Natural killer cell (primary cell): Measurements from ENCODE around the gene VMAC. TPM values are rescaled to one million over a fixed set of nuclear protein-coding genes. Genes with fewer than 3 reads are reported as not detected.
A peak's percentile ranks its signal among the peaks of the same experiment; 100 is the strongest.

ENCODE experiments used
- ATAC-seq, 3 donors: fragments of 150-1000 bp in 2 of 3; fragments of 200-7000 bp in 1 of 3; cut with Tn5 transposase; 1 replicate in 1 of 3; 2 replicates in 2 of 3; pipeline ENCODE4 v1.10.0; 2021; ENCODE audit warnings: mild to moderate bottlenecking in 2 of 3, moderate library complexity in 2 of 3
- DNase-seq, 2 donors: peaks; one replicate each; pipeline versions ENCODE4 v3.0.0 to v3.0.0-alpha.2; 2013 to 2021; ENCODE audit warnings: mixed read lengths in 1 of 2
- H3K27ac ChIP-seq: one replicate; pipeline ENCODE4 v1.5.1; 2013; ENCODE audit warnings: mild to moderate bottlenecking, low read length
- H3K27me3 ChIP-seq: one replicate; pipeline ENCODE4 v1.6.1; 2013; ENCODE audit warnings: low read length; ENCODE audit not compliant: control insufficient read depth, insufficient read depth
- H3K36me3 ChIP-seq: one replicate; pipeline ENCODE4 v1.6.1; 2013; ENCODE audit warnings: low read length; ENCODE audit not compliant: control insufficient read depth, insufficient read depth
- H3K4me1 ChIP-seq: one replicate; pipeline ENCODE4 v1.6.1; 2013; ENCODE audit warnings: low read length; ENCODE audit not compliant: control insufficient read depth, insufficient read depth
- H3K4me3 ChIP-seq: one replicate; pipeline ENCODE4 v1.5.1; 2013; ENCODE audit warnings: low read length
- H3K9me3 ChIP-seq: one replicate; pipeline ENCODE4 v1.6.1; 2013; ENCODE audit warnings: low read length; ENCODE audit not compliant: control insufficient read depth, insufficient read depth
- H3K27ac Mint-ChIP-seq, 2 donors: one replicate each; pipeline ENCODE4 v1.8.0; 2022; ENCODE audit warnings: mild to moderate bottlenecking in 2 of 2, mixed read lengths in 2 of 2, moderate library complexity in 1 of 2
- H3K27me3 Mint-ChIP-seq, 2 donors: one replicate each; pipeline ENCODE4 v1.8.0; 2022; ENCODE audit warnings: low read depth in 2 of 2, mixed read lengths in 2 of 2
- H3K36me3 Mint-ChIP-seq: one replicate; pipeline ENCODE4 v1.8.0; 2022; ENCODE audit warnings: mixed read lengths
- H3K4me1 Mint-ChIP-seq, 2 donors: one replicate each; pipeline ENCODE4 v1.8.0; 2022; ENCODE audit warnings: mixed read lengths in 2 of 2
- H3K4me3 Mint-ChIP-seq: one replicate; pipeline ENCODE4 v1.8.0; 2022; ENCODE audit warnings: mild to moderate bottlenecking, moderate library complexity, mixed read lengths
- H3K9me3 Mint-ChIP-seq, 2 donors: one replicate each; pipeline ENCODE4 v1.8.0; 2022; ENCODE audit warnings: mixed read lengths in 2 of 2
- CTCF ChIP-seq: fragments of 200-600 bp; IDR thresholded peaks from one replicate; pipeline ENCODE4 v1.8.0; 2022; ENCODE audit warnings: antibody characterized with exemption
- WGBS: methylation state at CpG from one replicate; pipeline ENCODE4 v1.1.7; 2013; ENCODE audit warnings: missing lambda C conversion rate; ENCODE audit not compliant: insufficient coverage; 5-methylcytosine and 5-hydroxymethylcytosine counted together
- intact Hi-C: fragments of 100-400 bp; cut with micrococcal nuclease; formaldehyde crosslinking; loops from one replicate; pipeline ENCODE4 v1.14.2; 2022
- total RNA-seq, 4 donors: library from RNA; stranded (reverse); fragments of 120-200 nt in 1 of 4; gene quantifications; one replicate each; pipeline versions ENCODE4 v1.2.3 to v1.2.4, GENCODE V29; 2013 to 2022

The VMAC gene
- total RNA-seq, 3 donors from 2014 or later (not counting 1 experiment from before 2014, with no cell fraction given) = 21.1 to 26.3 (median 24.2) TPM

DNA sequence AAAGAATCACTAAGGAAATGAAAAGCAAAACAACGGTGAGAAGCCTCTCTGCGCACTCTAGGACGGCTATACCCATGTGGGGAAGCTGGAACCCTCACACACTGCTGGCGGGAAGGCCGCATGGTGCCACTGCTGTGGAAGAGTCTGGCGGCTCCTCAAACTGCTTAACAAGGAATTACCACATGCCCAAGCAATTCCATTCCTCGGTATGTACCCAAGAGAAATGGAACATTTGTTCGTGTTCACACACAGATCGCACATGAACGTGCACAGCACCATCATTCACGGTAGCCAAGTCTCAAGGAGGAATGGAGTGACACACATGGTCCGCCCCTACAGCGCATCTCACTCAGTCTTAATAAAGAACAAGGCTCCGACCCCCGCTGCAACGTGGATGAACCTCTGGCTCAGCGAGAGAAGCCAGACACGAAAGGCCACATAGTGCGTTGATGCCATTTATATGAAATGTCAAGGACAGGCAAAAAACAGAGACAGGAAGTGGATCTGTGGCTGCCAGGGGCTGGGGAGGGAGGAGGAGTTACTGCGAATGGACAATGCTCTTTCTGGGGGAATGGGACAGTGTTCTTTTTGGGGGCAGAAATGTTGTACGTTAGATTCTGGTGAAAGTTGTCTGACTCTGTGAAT, 17.0 kb downstream of the VMAC start:
- intact Hi-C loops = no loop called here
- Mint-ChIP-seq H3K36me3 (no peaks in the 10 kb centered on the region), H3K4me3 (no peak overlapping the region), H3K27ac (no peak overlapping the region), H3K4me1 (no peaks in the 10 kb centered on the region), H3K9me3 (no peaks in the 10 kb centered on the region), H3K27me3 (no peaks in the 10 kb centered on the region)
- 94% methylated on average over 21 of the region's 21 CpGs for WGBS
- Histone ChIP-seq H3K27ac (no peak overlapping the region), H3K9me3 (no peaks in the 10 kb centered on the region), H3K4me3 (no peak overlapping the region), H3K4me1 (no peaks in the 10 kb centered on the region), H3K36me3 (peaks cover 78% of the 10 kb centered on the region), H3K27me3 (no peaks in the 10 kb centered on the region)
- DNase-seq (no peak), ATAC-seq (no peak)
- TF ChIP-seq CTCF = no peak

DNA sequence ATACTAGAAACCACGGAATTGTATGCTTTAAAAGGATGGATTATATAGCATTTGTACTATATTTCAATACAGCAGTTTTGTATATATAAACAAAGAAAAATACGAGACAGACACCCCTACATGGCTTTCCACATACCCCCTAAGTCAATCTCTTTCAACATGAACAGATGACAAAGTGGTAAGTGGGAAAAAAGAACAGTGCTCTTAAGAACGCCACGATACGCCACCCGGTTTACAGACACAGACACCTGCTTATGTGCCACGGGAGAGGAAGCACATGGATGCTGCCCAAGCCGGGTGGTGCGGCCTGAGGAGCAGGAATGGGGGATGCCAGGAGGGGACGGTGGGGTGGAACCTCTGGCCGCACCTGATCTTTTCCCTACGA, 17.5 kb downstream of the VMAC start:
- Histone ChIP-seq H3K4me3 (no peak overlapping the region), H3K9me3 (no peaks in the 10 kb centered on the region), H3K27ac (no peak overlapping the region), H3K27me3 (no peaks in the 10 kb centered on the region), H3K4me1 (no peaks in the 10 kb centered on the region), H3K36me3 (peaks cover 78% of the 10 kb centered on the region)
- intact Hi-C loops = no loop called here
- DNase-seq (no peak), ATAC-seq (no peak)
- Mint-ChIP-seq H3K4me3 (no peak overlapping the region), H3K36me3 (no peaks in the 10 kb centered on the region), H3K9me3 (no peaks in the 10 kb centered on the region), H3K27me3 (no peaks in the 10 kb centered on the region), H3K4me1 (no peaks in the 10 kb centered on the region), H3K27ac (no peak overlapping the region)
- WGBS = 97% methylated on average over 10 of the region's 12 CpGs
- TF ChIP-seq CTCF = no peak

DNA sequence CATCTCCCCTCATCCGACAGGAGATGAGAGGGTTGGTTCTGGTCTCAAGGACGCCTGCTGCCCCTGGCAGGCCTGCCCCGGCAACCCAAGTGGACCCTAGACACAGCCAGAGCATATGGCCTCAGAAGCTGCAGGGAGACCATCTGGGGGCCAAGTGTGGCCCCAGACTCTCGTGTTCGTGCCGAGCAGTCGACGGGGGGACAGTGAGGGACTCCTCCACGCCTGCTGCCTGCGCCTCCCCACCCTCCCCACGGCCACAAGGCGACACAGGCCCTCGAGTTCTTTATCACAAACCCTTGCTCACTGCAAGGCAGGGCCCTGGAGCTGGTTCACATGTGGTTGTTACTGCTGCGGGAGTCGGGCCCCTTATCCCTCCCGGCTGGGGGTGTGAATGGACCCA, 18.7 kb downstream of the VMAC start:
- H3K36me3 Mint-ChIP-seq = peaks cover 7% of the 10 kb centered on the region

More for the DNA sequence above, 18.7 kb downstream of the VMAC start:
- no peaks in the 10 kb centered on the region for H3K9me3 ChIP-seq
- TF ChIP-seq CTCF = no peak
- H3K4me1 ChIP-seq = no peaks in the 10 kb centered on the region
- H3K27ac Mint-ChIP-seq = peak overlapping the region in 1 of 2 donors; percentile 44
- no peak overlapping the region for H3K27ac ChIP-seq
- no peak overlapping the region for H3K4me3 ChIP-seq
- H3K36me3 ChIP-seq = peaks cover 80% of the 10 kb centered on the region
- intact Hi-C loops = no loop called here
- no peaks in the 10 kb centered on the region for H3K9me3 Mint-ChIP-seq
- no peak overlapping the region for H3K4me3 Mint-ChIP-seq
- ATAC-seq = no peak
- DNase-seq = no peak
- 95% methylated on average over 16 of the region's 16 CpGs for WGBS
- no peaks in the 10 kb centered on the region for H3K27me3 Mint-ChIP-seq
- H3K4me1 Mint-ChIP-seq = no peaks in the 10 kb centered on the region
- no peaks in the 10 kb centered on the region for H3K27me3 ChIP-seq
